ENCODE results near the gene PSMD7. TPM values are rescaled to one million over a fixed set of nuclear protein-coding genes. Genes with fewer than 3 reads are reported as not detected.

PSMD7 gene
- total and polyA plus RNA-seq, 2 of the 13 experiments (the other 11 are each of a cell fraction or from before 2014, with no cell fraction given) = 105 to 224 TPM

- TF ChIP-seq ZNF296 (CRISPR knock-in tag; conservative IDR thresholded peaks at IDR 0.05) (peak; percentile 82; the same call in 1 of the 2 replicates), TBX3 (IDR thresholded peaks at IDR 0.05; ENCODE audit: borderline replicate concordance) (peak; percentile 43; the same call in 1 of the 2 replicates), CENPT (CRISPR knock-in tag; IDR thresholded peaks at IDR 0.05; ENCODE audit: low read depth) (peak; percentile 91), ARID2 (CRISPR knock-in tag; IDR thresholded peaks at IDR 0.05; ENCODE audit: borderline replicate concordance) (peak; percentile 100), ZBTB8A (CRISPR knock-in tag; IDR thresholded peaks at IDR 0.05; ENCODE audit: borderline replicate concordance, low read depth) (peak; percentile 74; the same call in 1 of the 2 replicates), RERE (CRISPR knock-in tag; IDR thresholded peaks at IDR 0.05; ENCODE audit: low read depth) (peak; percentile 52; the same call in 1 of the 2 replicates), CEBPG (CRISPR knock-in tag; IDR thresholded peaks at IDR 0.05) (no peak; the same call in 1 of the 2 replicates), ZNF253 (CRISPR knock-in tag; IDR thresholded peaks at IDR 0.05; ENCODE audit: borderline replicate concordance) (peak; percentile 77; the same call in 1 of the 2 replicates), MLLT10 (CRISPR knock-in tag; IDR thresholded peaks at IDR 0.05) (no peak), ZNF776 (CRISPR knock-in tag; IDR thresholded peaks at IDR 0.05) (peak; percentile 76), ZNF136 (CRISPR knock-in tag; IDR thresholded peaks at IDR 0.05; ENCODE audit: low read depth) (peak; percentile 96; the same call in 1 of the 2 replicates), HMG20A (CRISPR knock-in tag; IDR thresholded peaks at IDR 0.05; ENCODE audit: borderline replicate concordance) (no peak; the same call in none of the 2 replicates), RBM39 (IDR thresholded peaks at IDR 0.05; ENCODE audit: low read depth, low read length, poor library complexity, severe bottlenecking) (peak; percentile 96), KDM1A (CRISPR knock-in tag; IDR thresholded peaks at IDR 0.05) (no peak), MIER3 (CRISPR knock-in tag; IDR thresholded peaks at IDR 0.05; ENCODE audit: borderline replicate concordance) (peak; percentile 77; the same call in 1 of the 2 replicates), PAF1 (CRISPR knock-in tag; IDR thresholded peaks at IDR 0.05) (no peak; the same call in 1 of the 2 replicates), TARDBP (CRISPR knock-in tag; IDR thresholded peaks at IDR 0.05) (peak; percentile 99), HIVEP1 (CRISPR knock-in tag; IDR thresholded peaks at IDR 0.05) (peak; percentile 88), RFX5 (IDR thresholded peaks at IDR 0.05; ENCODE audit: low read depth, low read length) (no peak)
- TF ChIP-seq, protein P1, sequence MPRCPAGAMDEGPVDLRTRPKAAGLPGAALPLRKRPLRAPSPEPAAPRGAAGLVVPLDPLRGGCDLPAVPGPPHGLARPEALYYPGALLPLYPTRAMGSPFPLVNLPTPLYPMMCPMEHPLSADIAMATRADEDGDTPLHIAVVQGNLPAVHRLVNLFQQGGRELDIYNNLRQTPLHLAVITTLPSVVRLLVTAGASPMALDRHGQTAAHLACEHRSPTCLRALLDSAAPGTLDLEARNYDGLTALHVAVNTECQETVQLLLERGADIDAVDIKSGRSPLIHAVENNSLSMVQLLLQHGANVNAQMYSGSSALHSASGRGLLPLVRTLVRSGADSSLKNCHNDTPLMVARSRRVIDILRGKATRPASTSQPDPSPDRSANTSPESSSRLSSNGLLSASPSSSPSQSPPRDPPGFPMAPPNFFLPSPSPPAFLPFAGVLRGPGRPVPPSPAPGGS (CRISPR knock-in tag; IDR thresholded peaks at IDR 0.05) = peak; percentile 96
- TF ChIP-seq, protein P2, sequence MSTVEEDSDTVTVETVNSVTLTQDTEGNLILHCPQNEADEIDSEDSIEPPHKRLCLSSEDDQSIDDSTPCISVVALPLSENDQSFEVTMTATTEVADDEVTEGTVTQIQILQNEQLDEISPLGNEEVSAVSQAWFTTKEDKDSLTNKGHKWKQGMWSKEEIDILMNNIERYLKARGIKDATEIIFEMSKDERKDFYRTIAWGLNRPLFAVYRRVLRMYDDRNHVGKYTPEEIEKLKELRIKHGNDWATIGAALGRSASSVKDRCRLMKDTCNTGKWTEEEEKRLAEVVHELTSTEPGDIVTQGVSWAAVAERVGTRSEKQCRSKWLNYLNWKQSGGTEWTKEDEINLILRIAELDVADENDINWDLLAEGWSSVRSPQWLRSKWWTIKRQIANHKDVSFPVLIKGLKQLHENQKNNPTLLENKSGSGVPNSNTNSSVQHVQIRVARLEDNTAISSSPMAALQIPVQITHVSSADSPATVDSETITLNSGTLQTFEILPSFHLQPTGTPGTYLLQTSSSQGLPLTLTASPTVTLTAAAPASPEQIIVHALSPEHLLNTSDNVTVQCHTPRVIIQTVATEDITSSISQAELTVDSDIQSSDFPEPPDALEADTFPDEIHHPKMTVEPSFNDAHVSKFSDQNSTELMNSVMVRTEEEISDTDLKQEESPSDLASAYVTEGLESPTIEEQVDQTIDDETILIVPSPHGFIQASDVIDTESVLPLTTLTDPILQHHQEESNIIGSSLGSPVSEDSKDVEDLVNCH (CRISPR knock-in tag; IDR thresholded peaks at IDR 0.05) = peak; percentile 98
Measured at GRCh38 chr16:74296432-74297144, at the start of gene PSMD7 (continued).

Measured in HepG2 (cell line).